ENCODE results near the gene SLC16A12. TPM values are rescaled to one million over a fixed set of nuclear protein-coding genes. Genes with fewer than 3 reads are reported as not detected.

SLC16A12 gene
- total RNA-seq, 3 donors from 2014 or later (not counting 1 experiment from before 2014, with no cell fraction given) = not detected

- Histone ChIP-seq H3K4me1 (ENCODE audit: control insufficient read depth, insufficient read depth, low read length) (no peaks in the 10 kb centered on the region), H3K27me3 (ENCODE audit: control insufficient read depth, insufficient read depth, low read length) (peaks cover 2% of the 10 kb centered on the region), H3K4me3 (ENCODE audit: low read length) (no peak overlapping the region), H3K36me3 (ENCODE audit: control insufficient read depth, insufficient read depth, low read length) (no peaks in the 10 kb centered on the region), H3K27ac (ENCODE audit: low read length) (no peak overlapping the region), H3K9me3 (ENCODE audit: control insufficient read depth, insufficient read depth, low read length) (no peaks in the 10 kb centered on the region)
- H3K9me3 Mint-ChIP-seq = no peaks in the 10 kb centered on the region
- 87% methylated on average over 13 of the region's 13 CpGs for WGBS (ENCODE audit: insufficient coverage)
- intact Hi-C loops (cut with micrococcal nuclease) = no loop called here
- no peak overlapping the region for H3K27ac Mint-ChIP-seq
- no peak for TF ChIP-seq CTCF (IDR thresholded peaks at IDR 0.05)
- peaks cover 15 to 26% of the 10 kb centered on the region in 2 donors for H3K27me3 Mint-ChIP-seq (ENCODE audit: low read depth in 2 of 2)
- H3K36me3 Mint-ChIP-seq = no peaks in the 10 kb centered on the region
- H3K4me1 Mint-ChIP-seq = no peaks in the 10 kb centered on the region
- H3K4me3 Mint-ChIP-seq = no peak overlapping the region
- ATAC-seq (no peak), DNase-seq (no peak)
Measured at GRCh38 chr10:89505640-89506275, 29.6 kb downstream of the SLC16A12 start.

GRCh38 chr10:89504691-89505090, 30.7 kb downstream of the SLC16A12 start:
- Histone ChIP-seq H3K27me3 (ENCODE audit: control insufficient read depth, insufficient read depth, low read length) (peaks cover 2% of the 10 kb centered on the region), H3K4me1 (ENCODE audit: control insufficient read depth, insufficient read depth, low read length) (no peaks in the 10 kb centered on the region), H3K4me3 (ENCODE audit: low read length) (no peak overlapping the region), H3K9me3 (ENCODE audit: control insufficient read depth, insufficient read depth, low read length) (no peaks in the 10 kb centered on the region), H3K36me3 (ENCODE audit: control insufficient read depth, insufficient read depth, low read length) (no peaks in the 10 kb centered on the region), H3K27ac (ENCODE audit: low read length) (no peak overlapping the region)
- H3K27ac Mint-ChIP-seq = no peak overlapping the region
- ATAC-seq (no peak), DNase-seq (no peak)
- TF ChIP-seq CTCF (IDR thresholded peaks at IDR 0.05) = no peak
- intact Hi-C loops (cut with micrococcal nuclease) = no loop called here
- H3K9me3 Mint-ChIP-seq = no peaks in the 10 kb centered on the region
- peaks cover 18 to 26% of the 10 kb centered on the region in 2 donors for H3K27me3 Mint-ChIP-seq (ENCODE audit: low read depth in 2 of 2)
- H3K4me3 Mint-ChIP-seq = no peak overlapping the region
- WGBS (ENCODE audit: insufficient coverage) = 73% methylated on average over 2 of the region's 2 CpGs
- H3K4me1 Mint-ChIP-seq = no peaks in the 10 kb centered on the region
- no peaks in the 10 kb centered on the region for H3K36me3 Mint-ChIP-seq

- Histone ChIP-seq H3K4me1 (ENCODE audit: control insufficient read depth, insufficient read depth, low read length) (no peaks in the 10 kb centered on the region), H3K4me3 (ENCODE audit: low read length) (no peak overlapping the region), H3K9me3 (ENCODE audit: control insufficient read depth, insufficient read depth, low read length) (no peaks in the 10 kb centered on the region), H3K27ac (ENCODE audit: low read length) (no peak overlapping the region), H3K27me3 (ENCODE audit: control insufficient read depth, insufficient read depth, low read length) (peaks cover 2% of the 10 kb centered on the region), H3K36me3 (ENCODE audit: control insufficient read depth, insufficient read depth, low read length) (no peaks in the 10 kb centered on the region)
- H3K27me3 Mint-ChIP-seq (ENCODE audit: low read depth in 2 of 2) = peaks cover 21% of the 10 kb centered on the region in 2 donors
- no peak for TF ChIP-seq CTCF (IDR thresholded peaks at IDR 0.05)
- ATAC-seq (no peak), DNase-seq (no peak)
- no peak overlapping the region for H3K4me3 Mint-ChIP-seq
- intact Hi-C loops (cut with micrococcal nuclease) = no loop called here
- no peak overlapping the region for H3K27ac Mint-ChIP-seq
- H3K4me1 Mint-ChIP-seq = no peaks in the 10 kb centered on the region
- WGBS (ENCODE audit: insufficient coverage) = 65% methylated on average over 4 of the region's 4 CpGs
- no peaks in the 10 kb centered on the region for H3K36me3 Mint-ChIP-seq
- no peaks in the 10 kb centered on the region for H3K9me3 Mint-ChIP-seq
Measured at GRCh38 chr10:89503652-89504370, 31.6 kb downstream of the SLC16A12 start.
